ENCODE measurements around the gene KIAA1671.

DNA sequence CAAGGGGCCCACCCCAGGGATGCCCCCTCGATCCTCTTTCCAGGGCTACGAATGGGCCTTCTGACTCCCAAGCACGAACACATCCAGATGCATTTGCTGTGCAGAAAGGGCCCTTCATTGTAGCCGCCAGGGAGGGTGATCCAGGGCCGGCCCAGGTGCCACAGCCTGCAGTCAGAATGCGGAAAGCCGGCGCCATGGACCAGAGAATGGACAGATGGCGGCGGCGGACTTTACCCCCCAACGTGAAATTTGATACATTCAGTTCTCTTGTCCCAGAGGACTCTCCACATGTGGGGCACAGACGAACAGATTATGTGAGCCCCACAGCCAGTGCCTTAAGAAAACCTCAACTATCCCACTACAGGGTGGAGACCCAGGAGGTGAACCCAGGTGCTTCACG, 87.2 kb downstream of the KIAA1671 start:
- TF ChIP-seq, protein P1, sequence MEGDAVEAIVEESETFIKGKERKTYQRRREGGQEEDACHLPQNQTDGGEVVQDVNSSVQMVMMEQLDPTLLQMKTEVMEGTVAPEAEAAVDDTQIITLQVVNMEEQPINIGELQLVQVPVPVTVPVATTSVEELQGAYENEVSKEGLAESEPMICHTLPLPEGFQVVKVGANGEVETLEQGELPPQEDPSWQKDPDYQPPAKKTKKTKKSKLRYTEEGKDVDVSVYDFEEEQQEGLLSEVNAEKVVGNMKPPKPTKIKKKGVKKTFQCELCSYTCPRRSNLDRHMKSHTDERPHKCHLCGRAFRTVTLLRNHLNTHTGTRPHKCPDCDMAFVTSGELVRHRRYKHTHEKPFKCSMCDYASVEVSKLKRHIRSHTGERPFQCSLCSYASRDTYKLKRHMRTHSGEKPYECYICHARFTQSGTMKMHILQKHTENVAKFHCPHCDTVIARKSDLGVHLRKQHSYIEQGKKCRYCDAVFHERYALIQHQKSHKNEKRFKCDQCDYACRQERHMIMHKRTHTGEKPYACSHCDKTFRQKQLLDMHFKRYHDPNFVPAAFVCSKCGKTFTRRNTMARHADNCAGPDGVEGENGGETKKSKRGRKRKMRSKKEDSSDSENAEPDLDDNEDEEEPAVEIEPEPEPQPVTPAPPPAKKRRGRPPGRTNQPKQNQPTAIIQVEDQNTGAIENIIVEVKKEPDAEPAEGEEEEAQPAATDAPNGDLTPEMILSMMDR (conservative IDR thresholded peaks at IDR 0.05; ENCODE audit: low read length), result no peak
- TF ChIP-seq EZH2phosphoT487 (IDR thresholded peaks at IDR 0.05; ENCODE audit: borderline replicate concordance), result no peak

Measured in Loucy (cell line).